OCI-LY3 (cell line): Measurements from ENCODE around the gene KRT6B.
A peak's percentile ranks its signal among the peaks of the same experiment; 100 is the strongest.
"Not testable (repeated sequence)": the region's sequence is repeated elsewhere in the genome, so short reads cannot be mapped to it uniquely, and the experiment has no call there.

Source experiments
- H2AFZ ChIP-seq: fragments of 200-600, 300-600 bp; shearing (Covaris generic); 2 replicates; pipeline ENCODE4 v1.6.0; 2014; ENCODE audit warnings: antibody characterized with exemption, low read depth, low read length
- H3K27ac ChIP-seq: fragments of 200-600, 300-600 bp; sonication (generic); 2 replicates; pipeline ENCODE4 v1.5.1; 2014; ENCODE audit warnings: mild to moderate bottlenecking, low read length, moderate library complexity, mixed read lengths
- H3K27me3 ChIP-seq: fragments of 200-600, 300-600 bp; sonication (generic); 2 replicates; pipeline ENCODE4 v1.6.1; 2014; ENCODE audit warnings: low read depth, low read length, mixed read lengths
- H3K36me3 ChIP-seq: fragments of 200-600, 300-600 bp; sonication (generic); replicated peaks from 2 replicates; pipeline ENCODE3; 2014; ENCODE audit warnings: low read depth, low read length, mixed read lengths
- H3K4me1 ChIP-seq: fragments of 300-600, 200-600 bp; sonication (generic); 2 replicates; pipeline ENCODE4 v1.6.1; 2014; ENCODE audit warnings: low read length, mixed read lengths
- H3K4me2 ChIP-seq: fragments of 200-600, 300-600 bp; sonication (generic); 2 replicates; pipeline ENCODE4 v1.6.1; 2014; ENCODE audit warnings: low read length, mixed read lengths
- H3K4me3 ChIP-seq: fragments of 300-600, 200-600 bp; sonication (generic); 2 replicates; pipeline ENCODE4 v1.5.1; 2014; ENCODE audit warnings: antibody characterized with exemption, mild to moderate bottlenecking, low read length, moderate library complexity
- H3K79me2 ChIP-seq: fragments of 300-600, 200-600 bp; shearing (Covaris generic); 2 replicates; pipeline ENCODE4 v1.6.1; 2014; ENCODE audit warnings: mild to moderate bottlenecking, low read length, mixed read lengths
- H3K9ac ChIP-seq: fragments of 300-600, 200-600 bp; shearing (Covaris generic); 2 replicates; pipeline ENCODE4 v1.6.0; 2014; ENCODE audit warnings: mild to moderate bottlenecking, low read length, moderate library complexity
- H3K9me3 ChIP-seq: fragments of 200-600, 300-600 bp; shearing (Covaris generic); 2 replicates; pipeline ENCODE4 v1.6.1; 2014; ENCODE audit warnings: low read length, mixed read lengths; ENCODE audit not compliant: insufficient read depth
- H4K20me1 ChIP-seq: fragments of 200-600, 300-600 bp; sonication (generic); 2 replicates; pipeline ENCODE4 v1.6.1; 2016; ENCODE audit warnings: low read length, mixed read lengths; ENCODE audit not compliant: insufficient read depth
- CTCF ChIP-seq: fragments of 200-600, 300-600 bp; sonication (generic); IDR thresholded peaks from 2 replicates; pipeline ENCODE4 v1.5.1; 2014; ENCODE audit warnings: antibody characterized with exemption, low read length, low read depth
- EZH2phosphoT487 ChIP-seq: fragments of 200-600 bp; shearing (Covaris generic); IDR thresholded peaks from 2 replicates; pipeline ENCODE4 v1.6.1; 2018; ENCODE audit warnings: antibody characterized with exemption, mixed run types, low read depth

Gene KRT6B

DNA sequence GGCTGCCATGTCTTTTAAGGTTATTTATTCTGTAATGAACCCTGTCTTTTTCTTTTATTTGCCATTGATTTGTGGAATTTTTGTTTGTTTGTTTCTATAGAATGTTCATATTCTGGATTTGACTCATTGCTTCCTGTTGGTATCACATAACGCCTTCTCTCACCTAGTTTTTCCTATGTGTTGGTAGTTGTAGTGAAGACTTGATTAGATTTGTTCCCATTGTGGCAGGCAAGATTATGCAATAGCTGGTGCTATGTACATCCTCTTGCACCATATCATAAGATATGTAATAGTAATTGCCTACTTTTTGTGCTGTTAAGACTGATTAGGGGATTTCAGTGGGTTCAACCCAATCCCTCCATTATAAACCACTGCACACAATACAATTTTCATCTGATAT is 3.9 kb upstream of the KRT6B start:
- Histone ChIP-seq H3K9ac (no peak overlapping the region), H3K36me3 (no peaks in the 10 kb centered on the region), H3K27ac (no peak overlapping the region), H3K79me2 (no peaks in the 10 kb centered on the region), H3K9me3 (no peaks in the 10 kb centered on the region), H4K20me1 (no peaks in the 10 kb centered on the region), H3K4me2 (no peak overlapping the region), H3K4me1 (no peaks in the 10 kb centered on the region), H3K27me3 (peaks cover 18% of the 10 kb centered on the region), H3K4me3 (no peak overlapping the region), H2AFZ (no peak overlapping the region)
- TF ChIP-seq CTCF (no peak), EZH2phosphoT487 (no peak)

GRCh38 chr12:52454411-52455201 is 2.7 kb upstream of the KRT6B start:
- H3K4me1 ChIP-seq = no peaks in the 10 kb centered on the region
- no peaks in the 10 kb centered on the region for H3K9me3 ChIP-seq
- H3K36me3 ChIP-seq = no peaks in the 10 kb centered on the region
- no peak for TF ChIP-seq CTCF
- no peak for TF ChIP-seq EZH2phosphoT487
- H3K4me3 ChIP-seq = no peak overlapping the region
- H4K20me1 ChIP-seq = no peaks in the 10 kb centered on the region
- peaks cover 14% of the 10 kb centered on the region for H3K27me3 ChIP-seq
- no peak overlapping the region for H3K9ac ChIP-seq
- no peak overlapping the region for H3K4me2 ChIP-seq
- H2AFZ ChIP-seq = no peak overlapping the region
- H3K79me2 ChIP-seq = no peaks in the 10 kb centered on the region
- no peak overlapping the region for H3K27ac ChIP-seq

DNA sequence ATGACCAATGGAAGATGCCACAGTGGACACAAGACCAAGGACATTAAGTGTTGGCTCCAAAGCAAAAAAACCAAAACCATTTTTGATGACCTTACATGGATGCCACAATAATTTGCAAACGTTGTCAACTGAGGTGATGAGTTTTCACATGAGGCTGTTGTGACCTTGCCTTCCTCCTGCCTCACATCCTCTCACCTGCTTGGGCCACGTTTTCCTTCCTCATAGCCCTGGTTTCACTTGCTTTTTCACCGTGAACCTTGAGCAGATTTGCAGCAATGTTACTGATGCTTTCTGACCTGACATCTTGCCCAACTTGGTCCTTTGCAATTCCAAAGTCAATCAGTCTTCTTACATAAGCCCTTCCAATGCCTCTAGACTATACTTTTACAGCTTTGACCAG is 3.7 kb downstream of the KRT6B start:
- no peak overlapping the region for H2AFZ ChIP-seq
- peaks cover 9% of the 10 kb centered on the region for H3K4me1 ChIP-seq
- TF ChIP-seq EZH2phosphoT487 (no peak), CTCF (no peak)

GRCh38 chr12:52447196-52447595 is 4.8 kb downstream of the KRT6B start:
- not testable (repeated sequence) for H3K9me3 ChIP-seq, H3K4me2 ChIP-seq, H3K9ac ChIP-seq, H3K4me1 ChIP-seq, H3K79me2 ChIP-seq, H3K4me3 ChIP-seq, H3K27ac ChIP-seq, H2AFZ ChIP-seq, H4K20me1 ChIP-seq, H3K36me3 ChIP-seq
- H3K27me3 ChIP-seq = peaks cover 25% of the 10 kb centered on the region

More for the DNA sequence above, 3.7 kb downstream of the KRT6B start:
- H3K9me3 ChIP-seq = no peaks in the 10 kb centered on the region
- H3K9ac ChIP-seq = no peak overlapping the region
- peak overlapping the region; percentile 38 for H3K4me2 ChIP-seq
- no peak overlapping the region for H3K4me3 ChIP-seq
- peaks cover 15% of the 10 kb centered on the region for H3K27me3 ChIP-seq
- H3K27ac ChIP-seq = no peak overlapping the region
- no peaks in the 10 kb centered on the region for H3K36me3 ChIP-seq
- no peaks in the 10 kb centered on the region for H3K79me2 ChIP-seq
- no peaks in the 10 kb centered on the region for H4K20me1 ChIP-seq
